ENCODE results near the gene NLRC5. TPM values are rescaled to one million over a fixed set of nuclear protein-coding genes. Genes with fewer than 3 reads are reported as not detected.

NLRC5 gene
- total RNA-seq, 1 experiment from 2014 or later = 2.4 TPM

DNA sequence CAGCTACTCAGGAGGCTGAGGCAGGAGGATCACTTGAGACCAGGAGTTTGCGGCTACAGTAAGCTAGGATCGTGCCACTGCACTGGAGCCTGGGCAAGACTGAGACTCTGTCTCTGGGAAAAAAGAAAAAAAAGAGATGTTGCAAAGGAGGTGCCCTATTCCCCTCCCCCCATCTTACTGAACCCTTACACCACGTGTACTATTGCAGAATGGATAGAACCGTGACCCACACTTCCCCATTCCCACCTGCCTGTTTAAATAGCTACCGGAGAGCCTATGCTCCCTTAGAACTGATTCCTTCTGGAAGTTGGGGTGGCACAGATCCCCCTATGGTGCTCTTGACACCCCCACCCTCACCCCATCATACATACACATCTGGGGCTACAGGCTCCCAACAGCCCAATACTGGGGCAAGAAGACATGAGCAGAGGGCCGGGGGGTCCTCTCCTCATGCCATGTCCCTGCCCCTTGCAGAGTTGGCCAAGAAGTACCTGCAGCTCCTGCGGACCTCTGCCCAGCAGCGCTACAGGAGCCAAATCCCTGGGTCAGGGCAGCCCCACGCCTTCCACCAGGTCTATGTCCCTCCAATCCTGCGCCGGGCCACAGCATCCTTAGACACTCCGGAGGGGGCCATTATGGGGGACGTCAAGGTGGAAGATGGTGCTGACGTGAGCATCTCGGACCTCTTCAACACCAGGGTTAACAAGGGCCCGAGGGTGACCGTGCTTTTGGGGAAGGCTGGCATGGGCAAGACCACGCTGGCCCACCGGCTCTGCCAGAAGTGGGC is 35.7 kb downstream of the NLRC5 start:
- DNase-seq = no peak
- no peak overlapping the region for H3K4me3 Mint-ChIP-seq
- peaks cover 1% of the 10 kb centered on the region for H3K27me3 Mint-ChIP-seq (ENCODE audit: low read depth)
- H3K27ac ChIP-seq (ENCODE audit: insufficient read length, low read depth, low read length) = no peak overlapping the region
- H3K9me3 Mint-ChIP-seq = no peaks in the 10 kb centered on the region
- H3K9ac ChIP-seq (ENCODE audit: extremely low read depth, insufficient read length, low read length) = no peak overlapping the region
- no peak overlapping the region; a peak in 1 of 7 replicates for H3K27ac Mint-ChIP-seq
- H4K5ac ChIP-seq (ENCODE audit: insufficient read length, low read depth, low read length) = no peak overlapping the region
- no peak overlapping the region for H4K8ac ChIP-seq (replicated peaks; ENCODE audit: insufficient read length, low read depth, low read length)
- H2BK120ac ChIP-seq (ENCODE audit: low read depth, low read length, poor library complexity, severe bottlenecking) = no peak overlapping the region
- no peak overlapping the region for H3K56ac ChIP-seq (ENCODE audit: insufficient read length, low read depth, low read length)
- TF ChIP-seq, protein P1, sequence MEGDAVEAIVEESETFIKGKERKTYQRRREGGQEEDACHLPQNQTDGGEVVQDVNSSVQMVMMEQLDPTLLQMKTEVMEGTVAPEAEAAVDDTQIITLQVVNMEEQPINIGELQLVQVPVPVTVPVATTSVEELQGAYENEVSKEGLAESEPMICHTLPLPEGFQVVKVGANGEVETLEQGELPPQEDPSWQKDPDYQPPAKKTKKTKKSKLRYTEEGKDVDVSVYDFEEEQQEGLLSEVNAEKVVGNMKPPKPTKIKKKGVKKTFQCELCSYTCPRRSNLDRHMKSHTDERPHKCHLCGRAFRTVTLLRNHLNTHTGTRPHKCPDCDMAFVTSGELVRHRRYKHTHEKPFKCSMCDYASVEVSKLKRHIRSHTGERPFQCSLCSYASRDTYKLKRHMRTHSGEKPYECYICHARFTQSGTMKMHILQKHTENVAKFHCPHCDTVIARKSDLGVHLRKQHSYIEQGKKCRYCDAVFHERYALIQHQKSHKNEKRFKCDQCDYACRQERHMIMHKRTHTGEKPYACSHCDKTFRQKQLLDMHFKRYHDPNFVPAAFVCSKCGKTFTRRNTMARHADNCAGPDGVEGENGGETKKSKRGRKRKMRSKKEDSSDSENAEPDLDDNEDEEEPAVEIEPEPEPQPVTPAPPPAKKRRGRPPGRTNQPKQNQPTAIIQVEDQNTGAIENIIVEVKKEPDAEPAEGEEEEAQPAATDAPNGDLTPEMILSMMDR (conservative IDR thresholded peaks at IDR 0.05) = no peak
- H3K23me2 ChIP-seq (ENCODE audit: insufficient read length, low read depth, low read length, poor library complexity, severe bottlenecking) = no peaks in the 10 kb centered on the region
- H3K36me3 Mint-ChIP-seq (ENCODE audit: insufficient read depth in 1 of 3, low read depth in 3 of 3) = no peaks in the 10 kb centered on the region
- no peak overlapping the region for H2AFZ ChIP-seq (ENCODE audit: low read length)
- no peak overlapping the region for H4K91ac ChIP-seq (ENCODE audit: insufficient read length, low read depth, low read length)
- no peak overlapping the region for H3K14ac ChIP-seq (ENCODE audit: insufficient read depth, low read length)
- H2AK5ac ChIP-seq (ENCODE audit: insufficient read length, low read length) = no peak overlapping the region
- H3K9me3 ChIP-seq (ENCODE audit: control insufficient read depth, low read depth, low read length) = no peaks in the 10 kb centered on the region
- no peaks in the 10 kb centered on the region for H3K27me3 ChIP-seq (ENCODE audit: insufficient read depth, low read length)
- no peak overlapping the region for H2BK20ac ChIP-seq (ENCODE audit: low read depth, low read length, poor library complexity, severe bottlenecking)
- H3K4me1 Mint-ChIP-seq = peaks cover 6 to 10% of the 10 kb centered on the region in 2 experiments; a peak in 3 of 4 replicates
- H3K79me2 ChIP-seq (ENCODE audit: insufficient read depth, low read length) = no peaks in the 10 kb centered on the region
- H3T11ph ChIP-seq (ENCODE audit: low read length) = no peak overlapping the region
- H2BK15ac ChIP-seq (ENCODE audit: low read depth, low read length) = no peak overlapping the region
- H3K4me1 ChIP-seq (ENCODE audit: insufficient read depth, low read length) = no peaks in the 10 kb centered on the region
- no peak overlapping the region for H2BK12ac ChIP-seq (ENCODE audit: insufficient read length, low read depth, low read length)
- H3K18ac ChIP-seq (ENCODE audit: insufficient read length, low read depth, low read length) = no peak overlapping the region
- WGBS (ENCODE audit: extremely low coverage, insufficient read length, low lambda C conversion rate) = no CpG with 5 or more reads among the region's 19 CpGs
- no peaks in the 10 kb centered on the region for H4K20me1 ChIP-seq (ENCODE audit: control insufficient read depth, insufficient read depth, insufficient read length)
- no peak overlapping the region for H3K4me2 ChIP-seq (ENCODE audit: insufficient read depth, insufficient read length, low read length)
- H3K23ac ChIP-seq (ENCODE audit: insufficient read length, low read depth, low read length) = no peak overlapping the region
- H3K79me1 ChIP-seq (ENCODE audit: insufficient read depth, low read depth, low read length, poor library complexity, severe bottlenecking) = no peaks in the 10 kb centered on the region
- H3K4ac ChIP-seq (ENCODE audit: low read depth, low read length) = no peak overlapping the region
- H2BK5ac ChIP-seq (ENCODE audit: insufficient read length, low read length) = no peak overlapping the region

Measured in H9 (cell line).